T-helper 2 cell treated with Interferon-gamma antibody and Interleukin-4, amounts not matched to agents 100 ng/mL and 5 ng/mL, for 36 hours (primary cell): ENCODE data around the gene ACBD6. TPM values are rescaled to one million over a fixed set of nuclear protein-coding genes. Genes with fewer than 3 reads are reported as not detected.
"Not testable (repeated sequence)": the region's sequence is repeated elsewhere in the genome, so short reads cannot be mapped to it uniquely, and the experiment has no call there.

ENCODE experiments used
- intact Hi-C: fragments of 100-400 bp; cut with micrococcal nuclease; formaldehyde crosslinking; loops from one replicate; pipeline ENCODE4 v1.15.1; 2023
- total RNA-seq: library from RNA; stranded (reverse); gene quantifications from 2 replicates; pipeline ENCODE4 v1.2.3, GENCODE V29; 2022

Gene ACBD6
- total RNA-seq, 1 donor from 2014 or later, result 47.6 TPM

- intact Hi-C loops, result no loop called here
Observed at GRCh38 chr1:180424848-180425457, 77.4 kb downstream of the ACBD6 start.

- intact Hi-C loops, result no loop called here
Observed at GRCh38 chr1:180421614-180422013, 80.8 kb downstream of the ACBD6 start.

- intact Hi-C loops, result not testable (repeated sequence)
Observed at GRCh38 chr1:180421145-180421544, 81.2 kb downstream of the ACBD6 start.

GRCh38 chr1:180415985-180416633, 86.3 kb downstream of the ACBD6 start:
- intact Hi-C loops, result loop anchor here (1.0 to 5.0 kb wide), 2 partner anchors 164 to 239 kb away; no protein-coding TSS in a partner anchor

GRCh38 chr1:180415236-180415848, 87.0 kb downstream of the ACBD6 start:
- intact Hi-C loops, result loop anchor here (5.0 kb wide), 1 partner anchor 238 kb away; no protein-coding TSS in a partner anchor

GRCh38 chr1:180412583-180412982, 89.8 kb downstream of the ACBD6 start:
- intact Hi-C loops, result no loop called here

GRCh38 chr1:180408128-180408527, 94.2 kb downstream of the ACBD6 start:
- intact Hi-C loops, result not testable (repeated sequence)

GRCh38 chr1:180407051-180407450, 95.3 kb downstream of the ACBD6 start:
- intact Hi-C loops, result no loop called here

- intact Hi-C loops, result no loop called here
Observed at GRCh38 chr1:180402551-180402950, 99.8 kb downstream of the ACBD6 start.

- intact Hi-C loops, result no loop called here
Observed at GRCh38 chr1:180402001-180402400, 100.4 kb downstream of the ACBD6 start.

- intact Hi-C loops, result no loop called here
Observed at GRCh38 chr1:180397175-180397574, 105.2 kb downstream of the ACBD6 start.

GRCh38 chr1:180392427-180393145, 109.8 kb downstream of the ACBD6 start:
- intact Hi-C loops, result no loop called here

- intact Hi-C loops, result no loop called here
Observed at GRCh38 chr1:180392020-180392419, 110.4 kb downstream of the ACBD6 start.

- intact Hi-C loops, result no loop called here
Observed at GRCh38 chr1:180387413-180387812, 115.0 kb downstream of the ACBD6 start.

GRCh38 chr1:180386745-180387367, 115.5 kb downstream of the ACBD6 start:
- intact Hi-C loops, result no loop called here

- intact Hi-C loops, result no loop called here
Observed at GRCh38 chr1:180385144-180385543, 117.2 kb downstream of the ACBD6 start.

GRCh38 chr1:180384286-180385005, 117.9 kb downstream of the ACBD6 start:
- intact Hi-C loops, result no loop called here

GRCh38 chr1:180382326-180383115, 119.9 kb downstream of the ACBD6 start:
- intact Hi-C loops, result no loop called here

GRCh38 chr1:180381184-180381580, 121.2 kb downstream of the ACBD6 start:
- intact Hi-C loops, result no loop called here
